MM.1S (cell line): Measurements from ENCODE around the gene THRB.

Source experiments
- EZH2 ChIP-seq: fragments of 300-600 bp; sonication (generic); optimal IDR thresholded peaks from 2 replicates; pipeline ENCODE3; 2017; ENCODE audit warnings: low read depth, mild to moderate bottlenecking, antibody characterized with exemption, low read length, mixed read lengths
- EZH2phosphoT487 ChIP-seq: fragments of 300-600 bp; sonication (generic); IDR thresholded peaks from 2 replicates; pipeline ENCODE4 v1.6.1; 2018; ENCODE audit warnings: antibody characterized with exemption, low read length

GRCh38 chr3:24303057-24303754, 191.4 kb downstream of the THRB start:
- no peak for TF ChIP-seq EZH2
- TF ChIP-seq EZH2phosphoT487, result no peak
